ENCODE measurements around the gene WBP2NL. TPM values are rescaled to one million over a fixed set of nuclear protein-coding genes. Genes with fewer than 3 reads are reported as not detected.
A peak's percentile ranks its signal among the peaks of the same experiment; 100 is the strongest.

Gene WBP2NL
- total RNA-seq, 1 donor from 2014 or later: 2.0 TPM

DNA sequence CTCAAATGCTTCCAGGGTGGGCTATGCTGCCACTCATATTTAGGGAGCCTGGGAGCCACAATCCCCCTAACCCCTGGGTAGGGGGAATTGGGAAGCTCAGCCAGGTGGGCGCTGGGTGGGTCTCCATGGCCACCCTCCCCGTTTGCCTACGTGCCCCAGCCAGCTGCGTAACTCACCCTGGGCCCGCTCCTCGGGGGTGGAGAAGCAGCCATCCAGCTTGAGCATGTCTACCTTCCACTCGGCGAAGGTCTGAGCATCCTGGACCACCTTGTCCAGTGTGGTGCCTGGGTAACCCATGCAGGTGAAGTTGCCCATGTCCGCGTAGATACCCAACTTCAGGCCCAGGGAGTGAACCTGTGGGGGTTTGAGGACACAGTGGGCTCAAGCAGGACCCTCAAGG is 68.3 kb downstream of the WBP2NL start:
- H3K36me3 ChIP-seq: peaks cover 0 to 43% of the 10 kb centered on the region in 2 donors

DNA sequence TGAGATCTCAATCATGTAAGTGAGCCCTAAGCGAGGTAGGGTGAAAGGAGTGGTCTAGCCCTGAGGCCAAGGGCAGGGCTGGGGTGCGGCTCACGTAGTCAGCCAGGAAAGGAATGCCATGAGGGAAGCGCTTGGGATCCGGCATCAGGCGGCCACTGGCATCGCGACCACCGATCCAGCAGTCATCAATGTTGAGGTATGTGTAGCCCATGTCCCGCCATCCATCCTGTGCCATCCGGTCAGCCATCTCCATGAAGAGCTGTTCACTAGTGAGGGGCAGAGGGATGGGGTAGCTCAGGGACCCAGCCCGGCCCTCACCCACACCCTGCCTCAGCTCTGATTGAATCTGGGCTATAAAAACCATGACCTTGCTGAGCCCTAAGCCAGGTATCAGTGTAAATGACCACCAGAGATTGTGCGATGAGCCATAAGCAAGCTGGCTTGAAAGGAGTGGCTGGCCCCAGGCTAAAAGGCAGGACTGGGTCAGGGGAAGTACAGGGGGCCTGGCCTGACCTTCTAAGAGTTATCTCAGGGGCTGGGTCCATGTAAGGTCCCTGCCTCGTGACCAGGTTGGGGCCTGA is 69.2 kb downstream of the WBP2NL start:
- H3K27me3 ChIP-seq: no peaks in the 10 kb centered on the region
- peak in 1 of 2 donors; percentile 80 for DNase-seq (ENCODE audit: extremely low spot score in 2 of 2)
- peaks cover 19% of the 10 kb centered on the region for H3K4me1 ChIP-seq
- no peak overlapping the region for H3K27ac ChIP-seq
- H3K36me3 ChIP-seq: peaks cover 0 to 35% of the 10 kb centered on the region in 2 donors
- TF ChIP-seq POLR2AphosphoS5 (IDR thresholded peaks at IDR 0.05; ENCODE audit: insufficient read depth in 1 of 2, low read depth in 1 of 2) (no peak), POLR2A (IDR thresholded peaks at IDR 0.05) (no peak)
- TF ChIP-seq, protein P1, sequence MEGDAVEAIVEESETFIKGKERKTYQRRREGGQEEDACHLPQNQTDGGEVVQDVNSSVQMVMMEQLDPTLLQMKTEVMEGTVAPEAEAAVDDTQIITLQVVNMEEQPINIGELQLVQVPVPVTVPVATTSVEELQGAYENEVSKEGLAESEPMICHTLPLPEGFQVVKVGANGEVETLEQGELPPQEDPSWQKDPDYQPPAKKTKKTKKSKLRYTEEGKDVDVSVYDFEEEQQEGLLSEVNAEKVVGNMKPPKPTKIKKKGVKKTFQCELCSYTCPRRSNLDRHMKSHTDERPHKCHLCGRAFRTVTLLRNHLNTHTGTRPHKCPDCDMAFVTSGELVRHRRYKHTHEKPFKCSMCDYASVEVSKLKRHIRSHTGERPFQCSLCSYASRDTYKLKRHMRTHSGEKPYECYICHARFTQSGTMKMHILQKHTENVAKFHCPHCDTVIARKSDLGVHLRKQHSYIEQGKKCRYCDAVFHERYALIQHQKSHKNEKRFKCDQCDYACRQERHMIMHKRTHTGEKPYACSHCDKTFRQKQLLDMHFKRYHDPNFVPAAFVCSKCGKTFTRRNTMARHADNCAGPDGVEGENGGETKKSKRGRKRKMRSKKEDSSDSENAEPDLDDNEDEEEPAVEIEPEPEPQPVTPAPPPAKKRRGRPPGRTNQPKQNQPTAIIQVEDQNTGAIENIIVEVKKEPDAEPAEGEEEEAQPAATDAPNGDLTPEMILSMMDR (IDR thresholded peaks at IDR 0.05): no peak
- H3K4me3 ChIP-seq: no peak overlapping the region
- no peaks in the 10 kb centered on the region for H3K9me3 ChIP-seq
- intact Hi-C loops (cut with DNase I): no loop called here

More for the DNA sequence above, 68.3 kb downstream of the WBP2NL start:
- intact Hi-C loops (cut with DNase I): no loop called here
- Histone ChIP-seq H3K4me1 (peaks cover 19% of the 10 kb centered on the region), H3K9me3 (no peaks in the 10 kb centered on the region), H3K27me3 (no peaks in the 10 kb centered on the region), H3K27ac (no peak overlapping the region), H3K4me3 (no peak overlapping the region)
- DNase-seq (ENCODE audit: extremely low spot score in 2 of 2): peak in 1 of 2 donors; percentile 52
- no peak for TF ChIP-seq POLR2A (IDR thresholded peaks at IDR 0.05)
- TF ChIP-seq, protein P1 (IDR thresholded peaks at IDR 0.05): no peak

DNA sequence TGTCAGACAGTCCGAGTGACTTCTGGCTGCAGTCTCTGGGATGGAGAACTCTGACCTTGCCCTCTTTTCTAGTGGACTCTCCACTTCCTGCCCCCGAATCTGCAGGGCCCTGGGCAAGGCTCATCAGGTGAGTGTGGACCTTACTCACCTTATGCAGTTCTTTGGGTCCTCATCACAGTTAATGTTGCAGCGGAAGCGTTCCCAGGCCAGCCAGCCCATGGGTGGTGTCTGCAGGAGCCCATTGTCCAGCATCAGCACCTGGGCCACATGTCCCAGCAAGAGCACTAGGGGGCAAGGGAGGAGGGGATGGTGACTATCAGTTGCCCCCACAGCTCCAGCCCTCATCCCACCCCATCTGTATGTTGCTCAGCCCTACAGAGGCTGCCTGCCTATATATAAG is 69.7 kb downstream of the WBP2NL start:
- Histone ChIP-seq H3K27me3 (no peaks in the 10 kb centered on the region), H3K27ac (no peak overlapping the region), H3K36me3 (peaks cover 0 to 30% of the 10 kb centered on the region in 2 donors), H3K4me1 (peaks cover 20% of the 10 kb centered on the region), H3K4me3 (no peak overlapping the region), H3K9me3 (no peaks in the 10 kb centered on the region)
- intact Hi-C loops (cut with DNase I): no loop called here
- no peak for DNase-seq (ENCODE audit: extremely low spot score in 2 of 2)
- TF ChIP-seq POLR2A (IDR thresholded peaks at IDR 0.05) (no peak), POLR2AphosphoS5 (IDR thresholded peaks at IDR 0.05; ENCODE audit: insufficient read depth in 1 of 2, low read depth in 1 of 2) (no peak)
- TF ChIP-seq, protein P1 (IDR thresholded peaks at IDR 0.05): no peak

DNA sequence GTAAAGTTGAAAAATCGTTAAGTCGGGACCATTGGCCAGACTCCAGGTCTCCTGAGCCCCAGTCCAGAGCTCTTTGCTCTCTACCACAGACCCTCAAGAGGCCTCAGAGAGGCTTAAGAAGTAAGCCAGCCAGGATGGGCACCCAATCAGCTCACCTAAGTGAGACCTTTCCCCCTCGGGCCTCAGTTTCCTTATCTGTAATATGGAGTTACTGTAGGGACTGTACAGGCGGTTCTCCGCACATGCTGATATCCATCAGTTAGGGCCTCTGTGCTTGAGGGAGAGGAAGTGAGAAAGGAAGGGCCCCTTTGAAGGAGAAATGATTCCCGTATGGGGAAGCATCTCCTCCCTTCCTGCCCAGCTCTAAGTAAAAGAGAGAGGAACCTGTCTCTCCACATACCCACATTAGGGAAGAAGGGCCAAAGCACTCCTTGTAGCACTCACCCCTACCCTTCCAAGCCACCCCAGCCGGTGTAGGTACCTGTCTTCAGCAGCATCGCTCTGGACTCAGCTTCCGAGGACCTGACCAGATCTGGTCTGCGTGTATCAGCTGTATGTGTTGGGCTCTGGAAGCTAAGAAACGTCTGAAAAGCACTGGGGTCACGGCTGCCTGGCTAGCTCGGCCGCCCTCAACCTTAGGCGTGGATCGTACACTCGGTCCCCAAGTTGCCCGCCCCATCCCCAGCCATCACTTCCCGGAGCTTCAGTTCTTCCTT is 71.4 kb downstream of the WBP2NL start:
- TF ChIP-seq POLR2A (IDR thresholded peaks at IDR 0.05) (no peak), POLR2AphosphoS5 (IDR thresholded peaks at IDR 0.05; ENCODE audit: insufficient read depth in 1 of 2, low read depth in 1 of 2) (no peak)
- TF ChIP-seq, protein P1 (IDR thresholded peaks at IDR 0.05): no peak
- Histone ChIP-seq H3K4me3 (peak overlapping the region; percentile 64 to 66), H3K36me3 (peaks cover 0 to 17% of the 10 kb centered on the region in 2 donors), H3K27me3 (no peaks in the 10 kb centered on the region), H3K9me3 (no peaks in the 10 kb centered on the region), H3K27ac (peak overlapping the region; percentile 86), H3K4me1 (peaks cover 37% of the 10 kb centered on the region)
- no peak for DNase-seq (ENCODE audit: extremely low spot score in 2 of 2)
- intact Hi-C loops (cut with DNase I): loop anchor here (10.0 kb wide), 1 partner anchor 375 kb away; no protein-coding TSS in a partner anchor

Data from vagina (tissue), 2 donors.